HG02870 (cell line): ENCODE results near the gene CELSR3.

Source experiments
- ATAC-seq: cut with Tn5 transposase; IDR thresholded peaks from one replicate; pipeline ENCODE4 v1.9.1; 2021; ENCODE audit warnings: mild to moderate bottlenecking, moderate library complexity; ENCODE audit not compliant: unreplicated experiment

Gene CELSR3

GRCh38 chr3:48636149-48636655 is 26.5 kb downstream of the CELSR3 start:
- no peak for ATAC-seq

GRCh38 chr3:48635222-48636021 is 27.3 kb downstream of the CELSR3 start, which contains the start of gene SLC26A6:
SLC26A6 (minus strand) TSS chr3:48635461; CDS start chr3:48635393, 68 bp downstream.
- ATAC-seq = peak; percentile 92

GRCh38 chr3:48634661-48635221 is 27.9 kb downstream of the CELSR3 start:
- peak; percentile 22 for ATAC-seq

- ATAC-seq = no peak
These were observed 28.9 kb downstream of the CELSR3 start for GRCh38 chr3:48633743-48634142.

- no peak for ATAC-seq
These were observed 29.4 kb downstream of the CELSR3 start for GRCh38 chr3:48633256-48633655.

- ATAC-seq = no peak
These were observed 30.9 kb downstream of the CELSR3 start for GRCh38 chr3:48631516-48632448.

- ATAC-seq = no peak
These were observed 31.9 kb downstream of the CELSR3 start for GRCh38 chr3:48630833-48631232.

GRCh38 chr3:48630407-48630806 is 32.3 kb downstream of the CELSR3 start:
- no peak for ATAC-seq

- no peak for ATAC-seq
These were observed 32.8 kb downstream of the CELSR3 start for GRCh38 chr3:48629894-48630293.

- no peak for ATAC-seq
These were observed 34.2 kb downstream of the CELSR3 start for GRCh38 chr3:48628277-48629017.

- ATAC-seq = no peak
These were observed 37.1 kb downstream of the CELSR3 start for GRCh38 chr3:48625600-48625999.

GRCh38 chr3:48624767-48625166 is 37.9 kb downstream of the CELSR3 start:
- ATAC-seq = no peak

GRCh38 chr3:48623851-48624547 is 38.7 kb downstream of the CELSR3 start:
- no peak for ATAC-seq

- no peak for ATAC-seq
These were observed 41.2 kb downstream of the CELSR3 start, which contains the start of gene TMEM89 for GRCh38 chr3:48621461-48621869. TMEM89 (minus strand) TSS chr3:48621769; CDS start chr3:48621756, 13 bp downstream.

- no peak for ATAC-seq
These were observed 42.9 kb downstream of the CELSR3 start for GRCh38 chr3:48619541-48620524.

- ATAC-seq = no peak
These were observed 45.1 kb downstream of the CELSR3 start for GRCh38 chr3:48617559-48617958.

- no peak for ATAC-seq
These were observed 48.6 kb downstream of the CELSR3 start for GRCh38 chr3:48614044-48614443.

- ATAC-seq = no peak
These were observed 50.4 kb downstream of the CELSR3 start for GRCh38 chr3:48612309-48612708.
